ENCODE results near the gene ISL2.

ISL2 gene

DNA sequence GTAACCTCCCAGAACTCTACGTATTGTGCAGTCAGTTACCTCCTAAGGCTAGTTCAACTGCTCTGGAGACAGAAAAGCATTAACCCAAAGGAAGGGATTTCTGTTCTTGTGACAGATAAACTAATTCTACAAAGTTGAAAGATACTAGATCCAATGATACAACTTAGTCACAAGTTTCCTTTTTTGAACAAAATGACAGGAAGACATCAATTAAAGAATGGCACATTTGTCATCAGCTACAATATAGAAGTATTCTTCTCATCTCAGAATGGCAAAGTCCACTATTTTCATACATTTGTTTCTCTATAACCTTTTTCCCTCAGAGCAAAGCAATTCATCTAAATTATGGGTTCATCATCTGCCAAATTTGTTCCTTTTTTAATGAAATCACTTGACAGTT, 43.7 kb downstream of the ISL2 start:
- DNase-seq: no peak

DNA sequence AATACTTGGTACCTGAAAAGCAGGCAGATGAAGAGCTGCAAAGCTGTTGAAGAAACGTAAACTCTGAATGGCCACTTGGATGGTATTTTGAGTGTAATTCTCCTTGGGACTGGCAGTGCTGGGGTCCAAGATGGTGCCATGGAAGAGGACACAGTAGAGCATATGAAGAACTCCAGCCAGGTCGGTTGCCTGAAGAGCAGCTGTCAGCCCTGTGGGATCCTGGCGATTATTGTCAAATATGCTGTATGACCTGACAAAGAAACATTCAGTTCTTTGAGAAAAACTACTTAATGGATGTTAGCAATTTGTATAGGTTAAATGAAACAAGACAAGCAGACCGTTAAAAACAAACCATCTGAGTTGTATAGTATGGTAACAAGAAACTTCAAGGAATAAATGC, 44.8 kb downstream of the ISL2 start:
- no peak for DNase-seq

DNA sequence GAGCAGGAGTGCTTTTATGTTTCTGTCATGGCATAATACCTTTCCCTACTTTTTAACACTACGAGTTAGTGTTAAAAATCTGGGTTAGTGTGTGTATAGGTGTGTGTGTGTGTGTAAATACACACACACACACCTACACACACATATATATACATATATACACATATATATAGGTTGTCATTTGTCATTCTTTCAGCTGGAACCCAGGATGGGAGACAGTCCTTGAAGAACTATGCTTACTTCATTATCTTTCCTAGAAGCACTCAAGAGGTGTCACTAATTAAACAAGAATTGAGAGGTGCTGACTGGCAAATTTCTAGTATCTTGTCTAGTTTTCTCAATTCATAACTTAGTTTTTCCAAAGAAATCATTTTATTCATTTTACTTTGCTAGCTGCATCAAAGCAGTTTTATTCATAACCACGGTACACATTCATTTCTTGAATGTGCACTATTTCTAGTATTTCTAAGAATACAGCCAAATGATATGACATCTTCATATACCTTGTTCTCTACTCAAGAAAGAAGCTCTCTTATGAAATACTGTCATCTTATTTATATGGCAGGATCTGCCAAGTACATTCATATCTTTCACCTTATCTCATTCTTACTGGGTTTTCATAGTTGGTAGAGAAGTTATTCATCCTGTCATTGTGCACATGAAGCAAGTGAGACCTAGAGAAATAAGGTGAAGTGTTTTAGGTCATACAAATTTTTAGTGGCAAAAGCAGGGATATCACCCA, 46.6 kb downstream of the ISL2 start:
- DNase-seq: no peak

DNA sequence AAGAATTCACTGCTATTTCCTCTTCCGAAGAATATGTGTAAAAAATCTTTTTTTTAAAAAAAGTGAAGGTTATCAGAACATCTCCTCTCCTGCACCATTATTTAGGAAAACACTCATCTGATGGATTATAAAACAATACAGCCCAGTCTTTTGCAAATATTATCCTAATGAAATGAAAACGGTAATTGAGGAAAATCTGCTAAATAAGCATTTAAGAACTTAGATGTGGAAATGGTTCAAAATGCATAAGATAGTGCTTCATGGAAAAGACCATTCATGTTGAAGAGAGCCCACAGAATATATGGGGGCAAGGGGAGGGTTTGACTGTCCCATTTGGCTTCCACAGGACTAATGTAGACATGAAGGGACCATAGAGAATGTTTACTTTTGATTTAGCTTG, 47.8 kb downstream of the ISL2 start:
- DNase-seq: no peak

DNA sequence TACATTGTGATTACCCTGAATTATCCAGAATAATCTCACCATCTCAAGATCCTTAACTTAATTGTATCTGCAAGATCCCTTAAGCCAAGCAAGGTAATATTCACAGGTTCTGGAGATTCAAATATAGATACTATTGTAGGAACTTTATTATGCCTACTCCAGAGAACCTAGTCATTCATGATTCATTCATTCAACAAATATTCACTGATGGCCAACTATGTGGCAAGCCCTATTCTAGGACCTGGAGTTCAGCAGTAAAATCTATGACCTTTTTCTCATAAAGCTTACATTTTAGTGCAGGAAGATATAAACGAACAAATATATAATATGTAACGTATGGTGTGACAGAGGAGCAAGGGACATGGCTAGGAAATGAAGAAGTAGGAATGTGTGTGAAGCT, 49.6 kb downstream of the ISL2 start:
- DNase-seq: no peak

DNA sequence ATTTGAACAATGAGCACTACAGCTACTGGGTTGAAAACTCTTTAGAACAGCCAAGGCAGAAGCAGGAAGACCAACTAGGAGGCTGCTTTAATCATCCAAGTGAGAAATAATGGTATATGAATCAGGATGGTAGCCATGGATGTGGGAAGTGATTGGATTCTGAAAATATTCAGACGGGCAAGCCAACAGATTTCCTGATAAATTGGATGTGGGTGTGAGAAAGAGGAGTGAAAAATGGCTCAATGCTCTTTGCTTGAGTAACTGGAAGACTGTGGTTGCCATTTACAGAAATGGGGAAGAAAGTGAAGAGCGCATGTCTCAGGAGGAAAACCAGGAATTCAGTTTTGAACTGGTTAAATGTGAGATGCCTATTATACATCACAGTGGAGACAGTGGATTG, 50.4 kb downstream of the ISL2 start:
- DNase-seq: no peak

DNA sequence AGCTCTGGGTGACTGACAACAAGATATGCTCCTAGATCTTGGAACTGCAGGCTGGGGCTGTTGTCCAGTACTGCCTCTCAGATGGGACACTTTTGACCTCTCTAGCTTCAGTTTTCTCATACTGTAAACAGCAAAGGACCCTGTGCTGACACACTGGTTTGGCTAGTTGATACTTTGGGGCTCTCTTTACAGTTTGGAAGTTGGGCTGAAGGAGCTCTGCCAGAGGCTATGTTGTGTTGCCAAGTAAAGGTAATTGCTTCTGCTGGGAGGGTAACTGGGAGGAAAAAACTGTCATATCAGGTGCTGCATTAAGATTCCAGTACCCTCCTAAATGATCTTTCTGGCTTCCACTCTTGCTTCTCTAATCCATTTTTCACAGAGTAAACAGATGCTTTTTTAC, 54.0 kb downstream of the ISL2 start:
- no peak for DNase-seq

DNA sequence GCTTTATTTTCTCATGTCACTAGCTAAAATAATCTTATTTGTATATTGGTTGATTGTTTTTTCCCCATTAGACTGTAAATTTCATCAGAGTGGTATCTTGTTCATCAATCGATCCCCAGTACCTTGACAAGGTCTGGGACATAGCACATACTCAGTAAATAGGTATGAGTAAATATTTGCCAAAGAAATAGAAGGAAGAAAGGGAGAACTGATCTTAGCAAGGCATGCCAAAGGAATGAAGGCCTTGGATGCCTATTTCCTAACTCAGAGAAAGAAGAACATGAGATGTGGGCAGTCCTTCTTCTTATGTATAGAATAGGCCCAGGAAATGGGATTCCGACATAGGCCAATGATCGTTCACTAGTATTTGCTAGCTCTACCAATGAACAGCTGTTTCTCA, 54.7 kb downstream of the ISL2 start:
- no peak for DNase-seq

DNA sequence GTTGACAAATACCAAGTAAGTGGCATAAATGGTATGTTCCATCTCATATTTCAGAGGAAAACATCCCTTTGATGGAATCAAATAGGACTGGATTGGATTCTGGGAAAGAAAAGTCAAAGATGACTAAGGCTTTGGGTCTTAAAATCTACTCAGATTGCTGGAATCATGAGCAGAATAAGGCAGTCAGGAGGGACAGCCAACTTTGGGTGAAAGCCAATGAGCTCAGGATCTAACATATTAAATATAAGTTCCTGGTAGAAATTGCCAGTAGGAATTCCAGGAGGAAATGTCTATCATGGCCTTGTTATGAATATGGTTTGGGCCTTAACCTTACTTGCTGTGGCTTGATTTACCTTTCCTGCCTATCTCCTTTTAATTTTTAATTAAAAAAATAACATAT, 55.3 kb downstream of the ISL2 start:
- no peak for DNase-seq
